Sigmoid colon (tissue), 4 donors: ENCODE measurements around the gene TUBD1.

Source experiments
- CTCF ChIP-seq, 4 experiments: fragments of 450-650 bp in 3 of 4; fragments of 200-600 bp in 1 of 4; IDR thresholded peaks; one replicate each; pipeline ENCODE4 v1.5.1; 2016 to 2019; ENCODE audit warnings: antibody characterized with exemption in 4 of 4, mild to moderate bottlenecking in 3 of 4, moderate library complexity in 2 of 4
- EP300 ChIP-seq, 4 donors: sonication (generic); formaldehyde crosslinking; IDR thresholded peaks; one replicate each; pipeline ENCODE4 v1.6.1; 2017; ENCODE audit warnings: antibody characterized with exemption in 4 of 4
- POLR2A ChIP-seq, 2 donors: fragments of 450-650 bp; IDR thresholded peaks; one replicate each; pipeline ENCODE4 v1.6.1; 2016; ENCODE audit warnings: antibody characterized with exemption in 2 of 2, mild to moderate bottlenecking in 2 of 2, moderate library complexity in 2 of 2
- POLR2AphosphoS5 ChIP-seq, 4 donors: sonication (generic); formaldehyde crosslinking; IDR thresholded peaks; one replicate each; pipeline ENCODE4 v1.6.1; 2017; ENCODE audit warnings: antibody characterized with exemption in 4 of 4

GRCh38 chr17:59837308-59838051 lies 55.3 kb downstream of the TUBD1 start:
- no peak for TF ChIP-seq CTCF (IDR thresholded peaks at IDR 0.05)
- TF ChIP-seq POLR2AphosphoS5 (IDR thresholded peaks at IDR 0.05) = peak; percentile 87 to 99 (median 96)
- peak; percentile 84 to 92 for TF ChIP-seq POLR2A (IDR thresholded peaks at IDR 0.05)
- TF ChIP-seq EP300 (IDR thresholded peaks at IDR 0.05) = peak; percentile 58 to 98 (median 91)
